ENCODE data around the gene IMPG2. TPM values are rescaled to one million over a fixed set of nuclear protein-coding genes. Genes with fewer than 3 reads are reported as not detected.
A peak's percentile ranks its signal among the peaks of the same experiment; 100 is the strongest.

IMPG2 gene
- total RNA-seq, 1 donor from 2014 or later, result 0.20 TPM

GRCh38 chr3:101251441-101251840, 68.9 kb downstream of the IMPG2 start:
- DNase-seq (no peak), ATAC-seq (no peak)
- intact Hi-C loops (cut with micrococcal nuclease), result no loop called here

- intact Hi-C loops (cut with micrococcal nuclease), result no loop called here
- no peak for ATAC-seq
These were observed 70.9 kb downstream of the IMPG2 start for GRCh38 chr3:101249522-101249921.

DNA sequence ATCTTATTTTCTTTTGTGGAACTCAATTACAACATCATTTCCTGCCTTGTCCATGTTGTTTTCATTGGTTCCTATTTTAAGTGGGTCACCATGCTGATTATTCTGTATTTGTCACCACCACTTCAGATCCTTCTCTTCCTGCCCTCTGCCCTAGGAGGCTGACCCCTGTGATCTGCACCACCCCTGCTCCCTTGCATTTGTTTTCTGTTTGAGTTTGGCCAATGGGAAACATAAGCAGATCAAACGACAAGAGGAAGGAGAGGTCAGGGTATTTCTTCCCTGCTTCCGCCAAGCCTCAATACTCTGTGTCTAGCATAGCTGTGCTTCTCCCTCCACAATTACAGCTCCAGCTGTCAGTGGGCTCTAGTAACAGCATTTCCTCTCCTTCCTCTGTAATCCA, 71.6 kb downstream of the IMPG2 start:
- ATAC-seq (no peak), DNase-seq (no peak)
- intact Hi-C loops (cut with micrococcal nuclease), result no loop called here

More at GRCh38 chr3:101249522-101249921, 70.9 kb downstream of the IMPG2 start:
- no peak for DNase-seq

DNA sequence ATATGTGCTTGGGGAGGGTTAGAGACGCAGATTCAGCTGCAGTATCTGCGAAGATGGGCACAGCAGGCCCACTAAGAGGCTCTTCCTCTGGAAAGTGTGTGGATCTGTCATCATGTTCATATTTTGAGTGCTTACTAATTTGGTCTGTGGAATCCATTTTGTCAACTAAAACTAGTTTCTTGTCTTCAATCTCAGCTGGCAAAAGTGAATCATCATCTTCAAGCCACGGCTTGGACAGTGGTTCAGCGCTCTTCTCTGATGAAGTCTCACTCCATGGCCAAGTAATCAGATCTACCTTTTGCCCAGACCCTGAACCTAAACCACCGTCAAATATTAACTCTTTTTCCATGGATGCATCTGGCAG, 76.2 kb downstream of the IMPG2 start:
- intact Hi-C loops (cut with micrococcal nuclease), result no loop called here
- ATAC-seq (no peak), DNase-seq (no peak)

DNA sequence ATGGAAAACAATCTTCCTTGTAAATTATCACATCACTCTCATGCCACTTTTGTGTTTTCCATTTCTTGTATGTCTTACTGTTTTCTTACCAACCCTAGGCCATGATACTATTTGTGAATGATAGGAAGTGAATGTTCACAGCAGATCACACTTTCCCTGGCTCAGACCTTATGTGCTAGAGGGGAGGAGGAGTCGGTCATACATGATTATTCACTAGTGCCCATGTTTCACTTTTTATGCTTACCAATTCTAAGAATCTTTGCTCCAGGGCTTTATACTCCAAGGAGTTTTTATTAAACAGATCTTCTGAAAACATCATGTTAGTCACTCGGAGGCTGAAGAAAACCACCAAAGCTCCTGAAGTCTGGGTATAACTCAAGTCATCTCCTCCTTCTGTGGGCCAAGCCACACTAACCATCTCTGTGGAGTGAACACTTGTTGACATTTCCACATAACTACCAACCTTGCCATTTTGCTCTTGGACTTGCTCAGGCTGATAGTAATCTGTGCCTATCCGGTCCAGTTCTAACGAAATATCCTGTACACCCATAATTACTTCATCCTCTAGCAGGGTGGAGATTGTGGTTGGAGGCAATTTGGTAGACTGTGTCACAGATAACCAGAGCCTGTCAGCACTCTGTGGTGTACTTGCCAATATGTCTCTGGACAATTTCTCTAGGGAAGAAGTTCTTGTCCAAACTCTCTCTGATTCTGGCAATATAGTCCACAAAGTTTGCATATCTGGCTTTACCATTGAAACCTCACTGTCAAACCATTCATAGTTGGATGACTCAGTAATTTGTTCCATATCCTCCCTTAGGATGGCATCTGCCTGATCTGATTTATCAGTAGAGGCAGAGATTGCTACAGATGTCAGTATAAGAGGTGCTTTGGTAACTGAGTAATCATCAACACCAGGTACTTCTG, 76.8 kb downstream of the IMPG2 start:
- ATAC-seq (peak; percentile 60), DNase-seq (no peak)
- intact Hi-C loops (cut with micrococcal nuclease), result no loop called here

DNA sequence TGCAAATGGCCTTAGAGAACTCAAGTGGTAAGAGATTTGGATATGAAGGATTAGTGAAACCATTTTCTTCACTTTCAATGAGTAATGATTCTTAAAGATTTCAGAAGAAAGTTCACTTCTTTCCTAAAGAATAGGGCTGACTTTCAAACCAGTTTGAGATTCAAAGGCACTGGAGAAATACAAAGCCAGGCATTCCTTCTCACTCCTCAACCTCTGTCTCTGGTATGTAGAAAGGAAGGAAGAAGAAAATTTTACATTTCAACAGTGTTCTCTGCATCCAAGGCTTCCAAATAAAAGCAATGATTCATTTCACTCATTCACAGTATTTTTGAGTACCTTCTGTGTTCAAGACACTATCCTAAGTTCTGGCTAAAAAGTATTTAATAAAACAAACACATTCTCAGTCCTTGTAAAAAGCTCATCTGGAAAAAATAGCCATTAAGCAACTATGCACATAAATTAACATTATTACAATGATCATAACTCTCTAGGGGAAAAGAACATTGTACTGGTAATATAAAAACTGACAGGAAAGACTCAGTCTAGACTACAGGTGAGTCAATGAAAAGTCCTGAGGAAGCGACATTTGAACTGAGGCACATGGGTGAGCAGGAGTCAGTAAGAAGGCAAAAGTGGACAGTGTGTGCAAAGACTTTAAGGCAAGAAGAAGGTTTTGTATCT, 79.5 kb downstream of the IMPG2 start:
- ATAC-seq (no peak), DNase-seq (no peak)
- intact Hi-C loops (cut with micrococcal nuclease), result no loop called here

- DNase-seq, result no peak
- no peak for ATAC-seq
- intact Hi-C loops (cut with micrococcal nuclease), result no loop called here
These were observed 85.3 kb downstream of the IMPG2 start for GRCh38 chr3:101235048-101235447.

DNA sequence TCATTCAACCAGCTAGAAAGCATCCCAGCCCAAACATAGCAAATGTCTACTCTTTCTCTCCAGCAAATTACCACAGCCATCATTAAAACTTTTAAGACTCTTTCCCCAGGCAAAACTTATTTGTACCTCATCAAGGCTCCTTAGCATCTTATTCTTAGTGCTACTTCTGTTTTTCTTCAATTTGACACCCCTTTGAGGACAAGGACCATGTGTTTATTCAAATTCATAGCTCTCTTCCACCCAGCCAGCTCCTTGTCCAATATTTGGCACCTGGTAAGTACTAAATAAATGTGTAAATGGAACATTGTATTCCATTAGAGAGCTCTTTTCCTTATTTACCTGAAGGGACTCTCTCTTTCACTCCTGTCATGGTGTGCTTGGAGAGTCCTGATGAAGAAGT, 89.8 kb downstream of the IMPG2 start:
- DNase-seq (no peak), ATAC-seq (no peak)
- intact Hi-C loops (cut with micrococcal nuclease), result no loop called here

DNA sequence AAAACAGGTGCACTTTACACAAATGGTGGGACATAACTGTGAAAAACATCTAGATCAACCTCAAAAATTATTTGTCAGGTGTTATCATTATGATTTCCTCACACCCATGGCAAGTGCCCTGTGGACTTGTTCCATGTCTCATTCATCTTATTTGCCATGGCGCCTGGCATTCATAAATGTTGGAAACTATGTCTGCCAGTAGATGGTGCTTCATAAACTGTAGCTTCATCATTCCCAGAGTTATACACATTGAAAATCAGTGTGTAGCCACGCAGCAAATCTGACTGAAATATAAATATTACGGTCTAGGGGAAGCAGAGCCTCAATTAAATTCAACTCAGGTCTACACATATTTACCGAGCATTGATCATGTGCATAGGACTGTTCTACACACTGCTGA, 90.7 kb downstream of the IMPG2 start:
- peak; percentile 47 for ATAC-seq
- DNase-seq, result no peak
- intact Hi-C loops (cut with micrococcal nuclease), result no loop called here

- ATAC-seq (no peak), DNase-seq (no peak)
- intact Hi-C loops (cut with micrococcal nuclease), result no loop called here
These were observed 91.9 kb downstream of the IMPG2 start for GRCh38 chr3:101228441-101228840.

DNA sequence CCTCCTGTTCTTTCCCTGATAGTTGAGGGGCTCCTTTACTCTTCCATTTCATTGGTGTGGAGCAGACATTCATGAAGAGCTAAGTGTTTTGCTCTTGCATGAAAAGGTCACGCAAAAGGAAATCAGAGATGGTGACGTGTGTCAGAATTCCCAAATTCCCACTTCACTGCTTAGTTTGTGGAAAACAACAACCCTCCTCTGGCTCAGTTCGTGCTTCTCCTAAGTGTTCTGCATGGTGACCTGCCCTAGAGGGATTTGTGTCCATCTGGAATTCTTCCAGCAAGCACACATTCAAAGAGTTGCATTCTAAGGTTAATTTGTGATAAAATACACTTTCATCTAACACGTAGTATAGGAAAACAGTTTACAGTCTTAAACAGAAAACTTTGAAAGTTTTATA, 95.6 kb downstream of the IMPG2 start:
- intact Hi-C loops (cut with micrococcal nuclease), result no loop called here
- peak; percentile 63 for ATAC-seq

GRCh38 chr3:101223016-101223415, 97.4 kb downstream of the IMPG2 start:
- ATAC-seq (no peak), DNase-seq (no peak)
- intact Hi-C loops (cut with micrococcal nuclease), result no loop called here

More for the DNA sequence above, 95.6 kb downstream of the IMPG2 start:
- DNase-seq, result no peak

DNA sequence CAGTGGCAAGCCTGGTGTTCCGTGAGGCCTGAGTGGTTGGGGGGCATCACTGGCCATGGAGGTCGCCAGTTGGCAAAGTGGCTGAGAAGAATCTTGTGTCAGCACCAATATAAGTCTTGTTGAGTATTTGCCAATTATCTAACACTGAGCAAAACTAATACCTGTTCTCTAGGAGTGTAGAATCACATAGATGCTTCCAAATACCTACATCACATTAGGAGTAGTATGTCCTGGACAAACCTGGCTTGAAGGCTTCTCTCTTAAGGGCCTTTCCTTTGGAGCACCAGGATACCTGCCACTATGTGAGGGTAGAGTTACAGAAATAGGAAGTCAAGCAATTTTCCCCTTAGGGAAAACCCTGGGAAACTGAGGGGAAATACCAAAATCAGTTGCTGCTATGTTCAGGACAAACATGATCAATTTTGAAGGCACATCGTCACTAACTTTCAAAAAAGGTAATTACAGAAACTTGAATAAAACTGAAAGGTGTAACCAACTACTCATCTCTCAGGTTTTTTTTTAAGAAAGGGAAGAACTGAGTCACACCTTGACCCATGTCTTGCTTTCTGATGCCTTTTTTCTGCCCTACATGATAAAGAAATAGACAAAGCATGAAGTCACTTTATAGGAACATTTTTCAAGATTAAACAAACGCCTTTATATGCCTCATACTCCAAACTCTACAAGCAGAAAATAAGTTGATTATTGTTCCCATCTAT, 100.4 kb downstream of the IMPG2 start:
- DNase-seq, result no peak
- intact Hi-C loops (cut with micrococcal nuclease), result no loop called here
- no peak for ATAC-seq

GRCh38 chr3:101217472-101218245, 102.7 kb downstream of the IMPG2 start:
- ATAC-seq (peak; percentile 7), DNase-seq (no peak)
- intact Hi-C loops (cut with micrococcal nuclease), result no loop called here

DNA sequence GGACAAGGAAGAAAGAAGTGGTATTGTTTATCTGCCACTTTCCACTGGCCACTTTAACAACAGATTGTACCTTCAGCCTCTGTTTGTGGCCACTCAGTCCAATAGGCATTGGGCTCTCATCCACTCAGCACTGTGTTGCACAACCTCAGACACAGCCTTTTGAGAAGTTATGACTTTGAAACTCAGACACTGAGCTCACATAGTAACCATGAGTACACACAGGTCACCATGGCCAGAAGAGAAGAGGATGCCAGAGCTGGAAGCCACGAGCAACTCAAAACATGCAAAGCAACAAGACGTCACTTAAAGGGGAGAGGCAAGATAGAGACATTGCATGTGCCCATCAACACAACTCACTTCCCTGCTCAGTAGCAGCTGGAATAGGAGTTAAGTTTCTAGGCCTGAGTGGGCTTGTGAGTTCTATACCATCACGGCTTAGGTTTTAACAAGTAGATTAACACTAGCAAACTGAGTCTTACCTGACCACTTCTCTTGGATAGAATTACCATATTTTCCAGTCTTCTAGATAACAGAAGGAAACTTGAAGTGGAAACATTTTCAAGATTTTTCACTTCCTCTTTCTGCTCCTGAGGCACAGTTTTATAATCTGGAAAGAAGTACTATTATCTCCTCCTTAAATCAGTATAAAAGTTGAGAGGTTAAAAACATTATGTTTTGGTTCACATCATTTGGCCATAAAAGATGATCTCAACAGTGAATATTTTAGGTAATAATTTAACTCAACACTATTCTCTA, 103.5 kb downstream of the IMPG2 start:
- intact Hi-C loops (cut with micrococcal nuclease), result no loop called here
- DNase-seq (peak; percentile 31), ATAC-seq (peak; percentile 99)

DNA sequence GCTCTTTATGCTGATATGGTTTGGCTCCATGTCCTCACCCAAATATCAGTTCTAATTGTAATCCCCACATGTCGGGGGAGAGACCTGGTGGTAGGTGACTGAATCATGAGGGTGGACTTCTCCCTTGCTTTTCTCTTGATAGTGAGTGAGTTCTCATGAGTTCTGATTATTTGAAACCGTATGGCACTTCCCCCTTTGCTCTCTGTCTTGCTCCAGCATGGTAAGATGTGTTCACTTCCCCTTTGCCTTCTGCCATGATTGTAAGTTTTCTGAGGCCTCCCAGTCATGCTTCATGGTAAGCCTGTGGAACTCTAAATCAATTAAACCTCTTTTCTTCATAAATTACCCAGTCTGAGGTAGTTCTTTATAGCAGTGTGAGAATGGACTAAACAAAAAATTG, 107.6 kb downstream of the IMPG2 start:
- no peak for DNase-seq
- intact Hi-C loops (cut with micrococcal nuclease), result no loop called here
- no peak for ATAC-seq

- DNase-seq (no peak), ATAC-seq (peak; percentile 53)
- intact Hi-C loops (cut with micrococcal nuclease), result no loop called here
These were observed 116.1 kb downstream of the IMPG2 start for GRCh38 chr3:101204246-101204645.

DNA sequence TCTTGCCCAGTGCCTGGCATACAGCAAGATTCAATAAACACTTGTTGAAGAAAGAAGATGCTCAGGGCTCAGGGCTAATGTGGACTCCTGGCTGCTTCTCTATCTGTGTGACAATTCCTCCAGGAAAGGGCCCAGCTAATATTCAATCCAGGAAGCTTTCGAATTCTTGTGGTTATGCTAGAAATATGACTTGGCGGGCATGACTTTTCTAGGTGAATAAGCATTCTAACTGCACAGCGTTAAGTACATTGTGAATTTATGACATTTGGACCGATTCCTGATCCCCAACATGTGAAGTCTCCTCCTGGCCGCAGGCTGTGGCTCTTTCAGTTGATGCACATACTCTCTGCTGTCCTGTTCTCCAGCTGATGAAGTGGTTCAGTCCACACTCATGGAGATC, 117.0 kb downstream of the IMPG2 start:
- ATAC-seq (no peak), DNase-seq (no peak)
- intact Hi-C loops (cut with micrococcal nuclease), result no loop called here

DNA sequence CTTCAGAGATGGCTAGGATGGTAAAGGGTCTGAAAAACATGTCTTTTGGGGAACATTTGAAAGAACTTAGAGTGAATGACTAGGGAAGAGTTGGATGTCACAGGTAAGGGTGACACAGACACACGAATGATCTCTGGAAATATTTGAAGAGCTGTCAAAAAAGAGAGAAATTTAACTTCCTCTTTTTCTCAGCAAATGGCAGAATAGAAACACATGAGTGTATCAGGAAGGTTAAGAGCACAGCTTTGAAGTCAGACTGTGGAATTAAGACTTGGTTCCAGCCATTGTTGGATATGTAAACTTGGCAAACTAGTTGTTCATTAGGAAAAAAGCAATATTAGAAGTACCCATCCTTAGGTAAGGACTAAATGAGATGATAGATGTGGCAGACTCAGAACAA, 117.7 kb downstream of the IMPG2 start:
- no peak for ATAC-seq
- intact Hi-C loops (cut with micrococcal nuclease), result no loop called here
- no peak for DNase-seq

Data from left ventricle myocardium superior (tissue), 1 donor.